H54 (cell line): Measurements from ENCODE around the gene CD163L1.

ENCODE experiments used
- DNase-seq: peaks from one replicate; pipeline ENCODE4 v3.0.0; 2011; ENCODE audit warnings: low spot score, mixed read lengths; ENCODE audit not compliant: insufficient read length
- FAIRE-seq: peaks from 3 replicates; lab custom pipeline; 2011; peaks lifted over from hg19 to GRCh38; lab: Jason Lieb, UNC
- POLR2A ChIP-seq: IDR thresholded peaks from 2 replicates; pipeline ENCODE4 v1.6.1; 2011; ENCODE audit warnings: low read depth, mild to moderate bottlenecking, low read length

CD163L1 gene

GRCh38 chr12:7327918-7328317, 116.0 kb downstream of the CD163L1 start:
- no peak for TF ChIP-seq POLR2A
- DNase-seq (no peak), FAIRE-seq (no peak)

GRCh38 chr12:7324176-7324575, 119.8 kb downstream of the CD163L1 start:
- DNase-seq (no peak), FAIRE-seq (no peak)
- no peak for TF ChIP-seq POLR2A

GRCh38 chr12:7322599-7322998, 121.4 kb downstream of the CD163L1 start:
- DNase-seq (no peak), FAIRE-seq (no peak)
- TF ChIP-seq POLR2A: no peak

DNA sequence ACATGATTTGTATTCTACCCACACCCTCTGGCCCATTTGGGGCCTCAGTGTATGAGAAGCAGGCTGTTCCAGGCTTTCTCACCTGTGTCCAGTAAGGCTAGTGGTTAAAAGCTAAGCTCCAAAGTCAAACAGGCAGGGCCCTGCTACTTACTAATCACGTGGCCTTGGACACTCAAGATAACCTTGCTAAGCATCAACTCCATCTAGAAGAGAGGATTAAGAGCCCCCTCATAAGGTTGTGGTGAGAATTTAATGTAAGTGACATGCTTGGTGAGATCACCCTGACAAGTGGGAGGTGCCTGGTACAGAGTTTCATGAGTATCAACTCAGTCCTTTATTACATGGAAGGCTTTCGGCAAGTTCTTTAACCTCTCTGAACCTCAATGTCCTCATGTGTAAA, 122.3 kb downstream of the CD163L1 start:
- DNase-seq (no peak), FAIRE-seq (no peak)
- TF ChIP-seq POLR2A: no peak

DNA sequence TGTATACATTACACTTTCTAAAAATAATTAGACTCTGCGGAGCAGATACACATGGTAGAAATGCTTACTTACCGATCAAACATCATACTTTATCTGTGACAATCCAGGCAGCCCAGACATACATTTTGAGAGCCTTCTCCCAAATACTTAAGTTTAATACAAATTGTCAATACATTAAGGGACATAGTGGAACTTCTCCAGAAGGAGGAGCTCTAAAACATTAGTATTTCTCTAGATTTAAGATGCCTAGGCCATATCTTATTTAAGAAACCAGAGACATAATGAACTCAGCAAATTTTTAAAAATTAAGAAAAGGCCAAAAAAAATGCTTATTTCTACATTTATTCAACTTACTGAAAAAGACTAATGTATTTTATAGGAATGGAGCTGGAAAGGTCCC, 124.0 kb downstream of the CD163L1 start:
- no peak for FAIRE-seq

DNA sequence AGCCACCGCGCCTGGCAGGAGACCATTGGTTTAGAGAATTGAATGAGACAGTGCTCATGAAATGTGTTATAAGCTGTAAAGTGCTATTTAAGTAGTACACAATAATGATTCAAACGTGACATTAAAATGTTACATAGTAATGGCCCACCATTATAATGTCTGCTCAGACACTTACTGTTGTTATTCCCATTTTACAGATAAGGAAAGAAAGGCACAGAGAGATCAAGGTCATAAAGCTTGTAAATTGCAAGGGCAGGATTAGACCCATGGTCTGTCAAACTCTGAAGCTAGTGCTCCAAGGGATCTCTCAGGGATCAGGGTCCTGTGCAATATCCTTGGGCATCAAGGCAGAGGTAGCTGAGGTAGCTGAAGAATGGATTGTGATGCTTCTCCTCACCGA, 133.9 kb downstream of the CD163L1 start:
- TF ChIP-seq POLR2A: no peak
- DNase-seq (no peak), FAIRE-seq (no peak)

More for the DNA sequence above, 124.0 kb downstream of the CD163L1 start:
- TF ChIP-seq POLR2A: no peak
- no peak for DNase-seq
